ENCODE measurements around the gene AQP1.

Gene AQP1

DNA sequence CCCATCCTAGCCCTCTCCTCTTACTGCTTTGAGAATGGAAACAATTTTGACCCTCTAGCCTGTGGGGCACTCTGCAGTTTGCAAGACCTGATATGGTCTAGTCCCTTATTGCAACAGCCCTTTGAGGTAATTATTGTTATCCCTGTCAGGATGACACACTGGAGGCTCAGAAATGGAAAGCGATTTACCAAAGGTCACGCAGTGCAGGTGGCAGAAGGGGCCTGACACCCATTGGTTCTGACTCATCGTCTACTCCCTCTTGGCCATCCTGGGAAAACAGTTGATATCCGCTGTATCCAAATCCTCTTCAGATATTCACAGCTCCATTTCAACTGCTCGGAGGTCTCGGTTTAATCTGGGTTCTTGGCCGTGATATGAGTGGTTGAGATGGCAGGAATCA lies 44.7 kb upstream of the AQP1 start:
- no peak overlapping the region for H3K4me3 ChIP-seq (ENCODE audit: low read depth, low read length)
- DNase-seq: no peak
- H3K27me3 ChIP-seq (replicated peaks): no peaks in the 10 kb centered on the region
- in situ Hi-C loops (cut with HindIII; ENCODE audit: low pct_ligation_motif_present, low sequenced_read_pairs): no loop called here
- H3K36me3 ChIP-seq (replicated peaks): no peaks in the 10 kb centered on the region
- TF ChIP-seq, protein P1, sequence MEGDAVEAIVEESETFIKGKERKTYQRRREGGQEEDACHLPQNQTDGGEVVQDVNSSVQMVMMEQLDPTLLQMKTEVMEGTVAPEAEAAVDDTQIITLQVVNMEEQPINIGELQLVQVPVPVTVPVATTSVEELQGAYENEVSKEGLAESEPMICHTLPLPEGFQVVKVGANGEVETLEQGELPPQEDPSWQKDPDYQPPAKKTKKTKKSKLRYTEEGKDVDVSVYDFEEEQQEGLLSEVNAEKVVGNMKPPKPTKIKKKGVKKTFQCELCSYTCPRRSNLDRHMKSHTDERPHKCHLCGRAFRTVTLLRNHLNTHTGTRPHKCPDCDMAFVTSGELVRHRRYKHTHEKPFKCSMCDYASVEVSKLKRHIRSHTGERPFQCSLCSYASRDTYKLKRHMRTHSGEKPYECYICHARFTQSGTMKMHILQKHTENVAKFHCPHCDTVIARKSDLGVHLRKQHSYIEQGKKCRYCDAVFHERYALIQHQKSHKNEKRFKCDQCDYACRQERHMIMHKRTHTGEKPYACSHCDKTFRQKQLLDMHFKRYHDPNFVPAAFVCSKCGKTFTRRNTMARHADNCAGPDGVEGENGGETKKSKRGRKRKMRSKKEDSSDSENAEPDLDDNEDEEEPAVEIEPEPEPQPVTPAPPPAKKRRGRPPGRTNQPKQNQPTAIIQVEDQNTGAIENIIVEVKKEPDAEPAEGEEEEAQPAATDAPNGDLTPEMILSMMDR (IDR thresholded peaks at IDR 0.05; ENCODE audit: low read depth, low read length, missing control alignments): no peak
- H3K27ac ChIP-seq: no peak overlapping the region

DNA sequence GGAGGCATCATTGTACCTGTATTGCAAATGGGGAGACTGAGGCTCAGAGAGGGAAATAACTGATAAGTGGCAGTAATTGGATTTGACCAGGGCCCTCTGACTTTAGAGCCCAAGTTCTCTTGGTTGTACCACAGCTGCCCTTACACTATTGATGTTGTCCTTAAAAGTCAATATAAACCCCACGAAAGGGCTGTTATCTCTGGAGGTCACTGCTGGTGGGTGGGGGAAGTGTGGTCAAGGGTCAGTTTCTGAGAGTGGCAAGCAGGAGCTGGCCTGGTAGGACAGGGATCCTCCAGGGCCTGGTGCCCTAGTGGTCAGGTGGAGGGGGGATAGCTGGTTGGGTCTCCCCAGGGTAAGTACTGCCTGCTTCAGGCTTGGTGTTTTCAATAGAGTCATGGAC lies 44.2 kb upstream of the AQP1 start:
- DNase-seq: no peak
- H3K4me3 ChIP-seq (ENCODE audit: low read depth, low read length): no peak overlapping the region
- H3K27ac ChIP-seq: no peak overlapping the region
- no peaks in the 10 kb centered on the region for H3K27me3 ChIP-seq (replicated peaks)
- H3K36me3 ChIP-seq (replicated peaks): no peaks in the 10 kb centered on the region
- in situ Hi-C loops (cut with HindIII; ENCODE audit: low pct_ligation_motif_present, low sequenced_read_pairs): no loop called here
- TF ChIP-seq, protein P1 (IDR thresholded peaks at IDR 0.05; ENCODE audit: low read depth, low read length, missing control alignments): no peak

- DNase-seq: no peak
- no peaks in the 10 kb centered on the region for H3K36me3 ChIP-seq (replicated peaks)
- no peaks in the 10 kb centered on the region for H3K27me3 ChIP-seq (replicated peaks)
- H3K27ac ChIP-seq: no peak overlapping the region
- TF ChIP-seq, protein P1 (IDR thresholded peaks at IDR 0.05; ENCODE audit: low read depth, low read length, missing control alignments): no peak
- in situ Hi-C loops (cut with HindIII; ENCODE audit: low pct_ligation_motif_present, low sequenced_read_pairs): no loop called here
- no peak overlapping the region for H3K4me3 ChIP-seq (ENCODE audit: low read depth, low read length)
Observed at GRCh38 chr7:30869794-30870611, 41.6 kb upstream of the AQP1 start.

GRCh38 chr7:30870821-30871518 lies 40.7 kb upstream of the AQP1 start:
- TF ChIP-seq, protein P1 (IDR thresholded peaks at IDR 0.05; ENCODE audit: low read depth, low read length, missing control alignments): no peak
- H3K36me3 ChIP-seq (replicated peaks): no peaks in the 10 kb centered on the region
- in situ Hi-C loops (cut with HindIII; ENCODE audit: low pct_ligation_motif_present, low sequenced_read_pairs): no loop called here

DNA sequence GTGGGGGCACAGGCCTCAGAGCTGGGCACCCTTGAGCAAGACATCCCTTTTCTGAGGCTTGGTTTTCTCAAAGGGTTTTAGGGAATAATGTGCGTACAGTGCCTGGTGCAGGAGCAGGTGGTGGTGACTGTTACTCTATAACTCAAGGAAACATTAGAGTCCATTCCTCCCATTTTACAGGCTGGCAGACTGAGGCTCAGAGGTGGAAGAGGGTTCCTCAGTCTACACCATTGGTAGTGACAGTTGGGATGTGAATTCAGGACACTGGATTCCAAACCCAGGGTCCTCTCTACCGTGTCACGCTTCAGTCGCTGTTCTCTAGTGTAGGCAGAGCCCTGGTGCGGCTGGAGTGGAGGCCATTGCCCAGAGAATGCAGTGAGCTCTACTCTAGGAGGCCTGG lies 40.0 kb upstream of the AQP1 start:
- no peak for DNase-seq
- Histone ChIP-seq H3K27ac (no peak overlapping the region), H3K27me3 (replicated peaks) (no peaks in the 10 kb centered on the region), H3K4me3 (ENCODE audit: low read depth, low read length) (no peak overlapping the region), H3K36me3 (replicated peaks) (no peaks in the 10 kb centered on the region)
- in situ Hi-C loops (cut with HindIII; ENCODE audit: low pct_ligation_motif_present, low sequenced_read_pairs): no loop called here
- TF ChIP-seq, protein P1 (IDR thresholded peaks at IDR 0.05; ENCODE audit: low read depth, low read length, missing control alignments): no peak

More at GRCh38 chr7:30870821-30871518, 40.7 kb upstream of the AQP1 start:
- H3K27ac ChIP-seq: no peak overlapping the region
- no peak overlapping the region for H3K4me3 ChIP-seq (ENCODE audit: low read depth, low read length)
- DNase-seq: no peak
- no peaks in the 10 kb centered on the region for H3K27me3 ChIP-seq (replicated peaks)
